Stimulated activated CD4-positive, alpha-beta T cell treated with anti-CD3 and anti-CD28 coated beads, Interleukin-1b, Interleukin-23, amount 100 ng/mL, for 1 hour (primary cell): ENCODE data around the gene SYNDIG1.

ENCODE experiments used
- DNase-seq, 2 donors: peaks; one replicate each; pipeline ENCODE4 v3.0.0-alpha.2; 2020; ENCODE audit warnings: low read depth in 2 of 2

SYNDIG1 gene

DNA sequence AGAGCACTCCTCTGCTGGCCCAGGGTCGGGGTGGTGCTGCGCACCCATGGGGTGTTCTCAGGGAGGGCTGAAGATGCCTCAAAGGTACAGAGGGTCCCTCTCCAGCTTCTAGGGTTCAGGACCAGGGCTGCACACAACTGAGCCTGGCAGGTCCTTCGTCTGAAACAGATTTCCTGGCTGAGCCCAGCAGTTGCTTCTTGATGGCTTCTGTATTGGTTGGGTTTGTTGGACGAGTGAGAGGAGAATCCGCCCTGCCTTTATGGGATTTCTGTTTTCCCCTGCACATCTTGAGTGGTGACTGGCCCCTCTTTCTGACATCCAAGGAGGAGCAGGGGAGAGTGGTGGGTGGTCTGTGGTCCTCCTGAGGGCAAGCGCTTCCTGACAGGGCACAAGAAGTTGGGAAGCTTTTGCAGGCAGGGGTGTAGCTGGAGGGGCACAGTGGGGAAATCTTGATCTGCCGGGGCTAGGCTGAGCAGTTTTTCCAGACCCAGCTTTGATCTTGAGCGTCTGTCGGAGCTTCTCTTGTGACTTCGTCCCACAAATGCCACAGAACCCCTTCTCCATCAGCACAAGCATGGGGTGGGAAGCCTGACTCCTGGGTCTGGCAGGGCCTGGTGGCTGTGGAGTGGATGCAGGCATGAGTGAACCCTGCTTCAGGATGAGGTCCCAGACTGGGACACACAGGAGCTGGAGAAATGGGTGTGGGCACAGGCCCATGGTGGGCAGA is 116.5 kb downstream of the SYNDIG1 start:
- DNase-seq: no peak

GRCh38 chr20:24586523-24586840 is 117.1 kb downstream of the SYNDIG1 start:
- no peak for DNase-seq

GRCh38 chr20:24587384-24588046 is 118.1 kb downstream of the SYNDIG1 start:
- no peak for DNase-seq

DNA sequence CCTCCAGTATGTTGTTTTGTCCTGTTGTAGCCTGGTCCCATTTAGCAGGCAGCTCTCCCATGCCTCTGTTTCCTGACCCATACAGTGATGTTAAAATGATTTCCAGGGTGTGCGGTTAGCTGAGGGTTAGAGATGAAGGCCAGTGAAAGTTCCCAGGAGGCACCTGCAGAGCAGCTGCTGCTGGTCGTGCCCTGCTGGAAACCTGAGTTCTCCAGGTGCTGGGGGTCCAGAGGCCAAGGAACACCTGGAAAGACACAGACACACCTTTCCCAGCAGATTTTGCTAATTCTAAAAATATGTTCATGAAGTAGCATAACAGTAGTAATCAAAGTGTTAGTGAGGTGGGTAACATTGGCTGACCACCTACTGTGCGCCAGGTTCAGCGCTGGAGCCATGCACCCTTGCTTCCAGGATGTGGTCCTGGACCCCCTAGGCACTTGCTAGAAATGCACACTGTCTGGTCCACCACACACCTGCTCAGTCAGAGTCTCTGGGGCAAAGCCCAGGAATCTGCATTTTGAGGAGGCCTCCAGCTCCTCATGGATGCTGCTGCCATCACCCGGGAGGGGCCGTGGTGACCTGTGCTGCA is 118.7 kb downstream of the SYNDIG1 start:
- DNase-seq: no peak

DNA sequence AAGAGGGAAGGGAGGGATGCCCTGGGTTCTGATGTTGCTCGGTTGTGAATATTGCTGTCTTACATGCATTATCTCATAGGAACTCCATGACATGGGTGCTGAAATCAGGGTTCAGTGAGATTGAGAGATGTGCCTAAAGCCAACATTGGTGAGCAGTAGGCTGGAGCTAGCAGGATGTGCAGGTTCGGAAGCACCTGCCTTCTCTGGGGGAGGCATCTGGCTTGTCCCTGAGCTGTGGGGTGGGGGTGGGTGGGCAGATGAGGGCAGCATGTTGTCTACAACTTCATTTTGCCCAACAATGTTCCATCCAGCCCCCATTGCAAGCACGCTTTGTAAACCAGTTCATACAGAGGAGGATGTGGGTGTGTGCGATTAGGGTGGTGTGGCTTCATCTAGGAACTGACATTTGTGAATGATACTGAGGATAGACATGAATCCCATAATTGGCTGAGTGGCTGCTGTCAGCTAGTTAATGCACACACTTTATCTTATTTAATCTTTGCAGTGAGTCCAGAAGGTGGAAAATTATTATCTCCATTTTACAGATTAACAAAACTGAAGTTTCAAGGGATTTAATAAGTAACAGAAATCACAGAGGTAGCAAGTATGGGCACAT is 119.4 kb downstream of the SYNDIG1 start:
- no peak for DNase-seq

GRCh38 chr20:24589381-24589780 is 120.0 kb downstream of the SYNDIG1 start:
- DNase-seq: no peak

- DNase-seq: no peak
These were observed 120.4 kb downstream of the SYNDIG1 start for GRCh38 chr20:24589815-24590177.

GRCh38 chr20:24590178-24590982 is 121.0 kb downstream of the SYNDIG1 start:
- DNase-seq: no peak

DNA sequence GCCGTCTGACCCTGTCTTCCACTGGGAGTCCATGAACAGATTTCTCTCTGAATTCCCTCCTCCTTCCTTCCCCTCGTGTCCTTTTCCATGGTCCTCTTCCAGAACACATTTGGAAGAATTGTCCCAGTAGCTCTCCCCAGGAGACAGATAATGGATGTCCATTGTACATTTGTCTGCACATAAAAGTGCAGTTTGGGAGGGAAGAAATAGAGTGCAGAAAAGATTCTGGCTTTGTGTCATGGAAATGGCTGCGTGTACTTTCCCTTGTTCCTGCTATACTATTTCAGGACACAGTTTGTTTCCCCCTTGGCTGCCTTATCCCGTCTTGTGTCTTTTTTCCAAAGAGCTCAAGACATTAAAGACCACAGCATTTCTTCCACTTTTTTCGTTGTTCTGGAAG is 127.6 kb downstream of the SYNDIG1 start:
- no peak for DNase-seq

DNA sequence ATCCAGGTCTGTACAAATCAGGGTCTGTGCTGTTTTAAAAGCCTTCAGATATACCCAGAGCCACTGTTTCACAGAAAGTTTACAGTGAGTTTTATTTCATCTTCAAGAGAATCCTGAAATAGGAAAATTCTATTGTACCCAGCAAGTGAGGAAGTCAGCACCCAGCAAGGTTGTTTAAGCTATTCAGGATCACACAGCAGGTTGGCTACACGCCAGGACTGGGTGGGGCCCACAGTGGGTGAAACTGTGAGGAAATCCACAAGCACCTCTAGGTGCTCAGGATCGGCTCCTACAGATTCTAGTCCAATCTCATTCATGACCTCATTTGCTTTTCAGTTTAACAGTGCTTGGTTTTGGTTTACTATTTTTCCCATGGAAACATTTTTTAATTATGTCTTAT is 128.9 kb downstream of the SYNDIG1 start:
- DNase-seq: no peak

GRCh38 chr20:24598996-24599395 is 129.6 kb downstream of the SYNDIG1 start:
- DNase-seq: no peak

DNA sequence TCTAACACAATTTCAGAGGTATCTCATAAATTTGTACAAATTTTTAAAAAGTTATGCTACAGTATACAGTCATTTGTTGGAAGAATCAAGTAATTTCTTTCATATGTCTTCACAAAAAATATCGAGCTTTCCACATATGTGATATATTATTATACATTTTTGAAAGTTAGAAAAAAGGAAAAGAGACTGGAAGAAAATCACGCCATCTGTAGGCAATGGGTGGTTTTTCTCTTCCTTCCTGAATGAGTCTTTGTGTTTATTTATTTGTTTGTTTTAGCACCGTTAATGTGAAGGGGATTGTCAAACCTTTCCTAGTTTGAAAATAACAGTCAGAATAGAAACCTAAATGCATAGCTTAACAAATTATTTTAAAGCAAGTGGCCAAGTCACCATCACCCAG is 130.6 kb downstream of the SYNDIG1 start:
- DNase-seq: no peak

GRCh38 chr20:24603454-24603853 is 134.0 kb downstream of the SYNDIG1 start:
- no peak for DNase-seq

- no peak for DNase-seq
These were observed 135.7 kb downstream of the SYNDIG1 start for GRCh38 chr20:24604966-24605665.

GRCh38 chr20:24605937-24606455 is 136.6 kb downstream of the SYNDIG1 start:
- no peak for DNase-seq

DNA sequence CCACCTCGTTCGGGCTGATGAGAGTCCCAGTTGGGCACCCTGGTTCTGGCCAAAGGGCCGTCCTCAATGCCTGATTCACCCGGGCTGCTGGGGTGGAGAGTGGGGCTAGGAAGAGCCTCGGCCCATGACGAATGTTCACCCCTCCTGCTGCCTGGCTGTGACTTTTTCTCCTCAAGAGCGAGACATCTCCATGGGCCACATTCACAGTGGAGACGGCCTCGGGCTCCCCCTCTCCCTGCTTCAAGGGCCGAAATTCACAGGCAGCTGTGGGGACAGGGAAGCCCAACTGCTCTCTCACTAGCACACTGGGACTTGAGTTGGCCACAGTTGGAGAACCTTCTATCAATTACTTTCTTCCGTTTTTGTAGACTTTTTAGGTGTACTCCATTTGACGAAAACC is 138.0 kb downstream of the SYNDIG1 start:
- no peak for DNase-seq

DNA sequence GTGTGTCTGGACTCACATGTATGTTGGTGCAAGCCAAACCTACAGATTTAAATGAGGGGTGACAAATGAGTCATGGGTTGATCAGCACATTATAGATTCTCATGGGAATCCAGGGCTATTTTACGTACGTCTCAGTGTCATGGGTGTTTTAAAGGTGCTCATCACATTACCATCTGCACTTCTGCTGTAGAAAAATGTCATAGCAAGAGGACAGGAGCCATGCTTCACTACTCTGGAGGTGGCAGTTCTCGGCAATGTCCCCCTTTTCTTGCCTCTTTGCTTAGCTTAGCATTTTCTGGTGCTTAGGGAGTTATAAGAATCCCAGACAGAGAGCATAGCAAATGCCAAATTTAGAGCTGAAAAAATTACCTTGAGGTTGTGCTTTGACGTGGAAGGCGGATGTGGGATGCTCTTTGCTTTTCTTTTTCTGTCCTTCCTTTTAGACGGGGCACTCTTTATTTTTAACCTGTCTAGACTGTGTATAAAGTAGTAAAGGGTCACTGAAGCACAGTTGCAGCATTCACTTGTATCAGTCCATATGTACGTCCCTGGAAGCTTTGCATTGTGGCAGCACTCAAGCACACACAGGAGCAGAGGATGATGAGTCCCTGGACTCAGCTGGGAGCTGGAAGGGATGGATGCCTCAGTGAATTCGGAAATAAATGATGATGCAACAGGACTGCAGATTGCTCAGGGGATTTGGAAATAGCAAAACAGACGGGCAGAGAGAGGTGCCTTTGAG is 139.7 kb downstream of the SYNDIG1 start:
- DNase-seq: no peak

- no peak for DNase-seq
These were observed 140.3 kb downstream of the SYNDIG1 start for GRCh38 chr20:24609757-24610156.

- DNase-seq: no peak
These were observed 141.1 kb downstream of the SYNDIG1 start for GRCh38 chr20:24610341-24611115.
